Testis (tissue), 3 donors: ENCODE measurements around the gene SLAMF1. TPM values are rescaled to one million over a fixed set of nuclear protein-coding genes. Genes with fewer than 3 reads are reported as not detected.

Experiments
- DNase-seq: peaks from one replicate; pipeline ENCODE4 v3.0.0-alpha.2; 2019
- H3K27ac ChIP-seq, 2 donors: fragments of 200-600 bp; sonication (generic); one replicate each; pipeline ENCODE4 v1.5.1; 2019
- H3K27me3 ChIP-seq: fragments of 200-600 bp; sonication (generic); one replicate; pipeline ENCODE4 v1.5.1; 2019
- H3K36me3 ChIP-seq: fragments of 200-600 bp; sonication (generic); one replicate; pipeline ENCODE4 v1.5.1; 2017; ENCODE audit warnings: low read depth; ENCODE audit errors: missing control alignments
- H3K4me1 ChIP-seq: fragments of 200-600 bp; sonication (generic); one replicate; pipeline ENCODE4 v1.5.1; 2019
- H3K4me3 ChIP-seq, 2 donors: fragments of 200-600 bp; sonication (generic); one replicate each; pipeline ENCODE4 v1.5.1; 2017 to 2019
- H3K9me3 ChIP-seq: fragments of 200-600 bp; sonication (generic); one replicate; pipeline ENCODE4 v1.5.1; 2017
- POLR2A ChIP-seq: fragments of 450-650 bp; IDR thresholded peaks from one replicate; pipeline ENCODE4 v1.6.1; 2017; ENCODE audit warnings: antibody characterized with exemption, mild to moderate bottlenecking, moderate library complexity
- WGBS, 2 donors: methylation state at CpG; one replicate each; pipeline ENCODE4 v1.1.5; 2018; 5-methylcytosine and 5-hydroxymethylcytosine counted together
- intact Hi-C: fragments of 100-400 bp; cut with DNase I; formaldehyde crosslinking; loops from one replicate; pipeline ENCODE4 v1.15.1; 2023; ENCODE audit warnings: low total_unique reads
- polyA plus RNA-seq: library from polyadenylated mRNA; stranded (reverse); fragments of 350-450 nt; fragmentation: Illumina TruSeq; extraction: RNeasy Lipid Tissue Mini Kit (QIAGEN cat#74804); gene quantifications from one replicate; pipeline ENCODE4 v1.2.3, GENCODE V29; 2014; ENCODE audit warnings: low read depth, low replicate concordance; ENCODE audit not compliant: insufficient read depth
- total RNA-seq, 2 donors: library from RNA; depleted of rRNA; stranded (reverse); fragments of >200 nt; gene quantifications; one replicate each; pipeline ENCODE4 v1.2.3, GENCODE V29; 2016
- TF ChIP-seq, protein P1 (sequence below), 3 experiments: fragments of 450-650 bp in 2 of 3; fragments of 200-600 bp in 1 of 3; sonication (generic) in 1 of 3; IDR thresholded peaks; one replicate each; pipeline ENCODE4 v1.5.1; 2016 to 2019; ENCODE audit warnings: antibody characterized with exemption in 3 of 3, mild to moderate bottlenecking in 2 of 3, moderate library complexity in 1 of 3

Gene SLAMF1
- total and polyA plus RNA-seq, 3 donors from 2014 or later, result 0.47 to 0.75 (median 0.50) TPM

DNA sequence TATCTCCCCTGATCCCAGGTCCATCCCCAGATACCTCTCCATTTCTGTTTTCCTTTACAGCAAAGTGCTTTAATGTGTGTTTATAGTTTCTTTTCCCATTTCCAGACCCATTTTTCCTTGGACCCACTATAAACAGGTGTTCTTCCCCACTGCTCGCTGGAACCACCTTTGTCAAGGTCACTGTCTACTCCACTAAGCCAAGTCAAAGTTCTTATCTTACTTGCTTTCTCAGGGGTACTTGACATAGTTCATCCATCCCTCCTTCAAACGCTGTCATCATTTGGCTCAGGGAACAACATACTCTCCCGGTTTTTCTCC is 8.3 kb downstream of the SLAMF1 start:
- H3K36me3 ChIP-seq, result no peaks in the 10 kb centered on the region
- H3K4me1 ChIP-seq, result no peaks in the 10 kb centered on the region
- no peak overlapping the region for H3K4me3 ChIP-seq
- no peak for TF ChIP-seq POLR2A
- TF ChIP-seq, protein P1, sequence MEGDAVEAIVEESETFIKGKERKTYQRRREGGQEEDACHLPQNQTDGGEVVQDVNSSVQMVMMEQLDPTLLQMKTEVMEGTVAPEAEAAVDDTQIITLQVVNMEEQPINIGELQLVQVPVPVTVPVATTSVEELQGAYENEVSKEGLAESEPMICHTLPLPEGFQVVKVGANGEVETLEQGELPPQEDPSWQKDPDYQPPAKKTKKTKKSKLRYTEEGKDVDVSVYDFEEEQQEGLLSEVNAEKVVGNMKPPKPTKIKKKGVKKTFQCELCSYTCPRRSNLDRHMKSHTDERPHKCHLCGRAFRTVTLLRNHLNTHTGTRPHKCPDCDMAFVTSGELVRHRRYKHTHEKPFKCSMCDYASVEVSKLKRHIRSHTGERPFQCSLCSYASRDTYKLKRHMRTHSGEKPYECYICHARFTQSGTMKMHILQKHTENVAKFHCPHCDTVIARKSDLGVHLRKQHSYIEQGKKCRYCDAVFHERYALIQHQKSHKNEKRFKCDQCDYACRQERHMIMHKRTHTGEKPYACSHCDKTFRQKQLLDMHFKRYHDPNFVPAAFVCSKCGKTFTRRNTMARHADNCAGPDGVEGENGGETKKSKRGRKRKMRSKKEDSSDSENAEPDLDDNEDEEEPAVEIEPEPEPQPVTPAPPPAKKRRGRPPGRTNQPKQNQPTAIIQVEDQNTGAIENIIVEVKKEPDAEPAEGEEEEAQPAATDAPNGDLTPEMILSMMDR (IDR thresholded peaks at IDR 0.05), result no peak
- DNase-seq, result no peak
- H3K27me3 ChIP-seq, result no peaks in the 10 kb centered on the region
- 39 to 51% methylated on average over 3 of the region's 3 CpGs for WGBS, 2 donors
- H3K27ac ChIP-seq, result no peak overlapping the region
- intact Hi-C loops, result no loop called here
- no peaks in the 10 kb centered on the region for H3K9me3 ChIP-seq

DNA sequence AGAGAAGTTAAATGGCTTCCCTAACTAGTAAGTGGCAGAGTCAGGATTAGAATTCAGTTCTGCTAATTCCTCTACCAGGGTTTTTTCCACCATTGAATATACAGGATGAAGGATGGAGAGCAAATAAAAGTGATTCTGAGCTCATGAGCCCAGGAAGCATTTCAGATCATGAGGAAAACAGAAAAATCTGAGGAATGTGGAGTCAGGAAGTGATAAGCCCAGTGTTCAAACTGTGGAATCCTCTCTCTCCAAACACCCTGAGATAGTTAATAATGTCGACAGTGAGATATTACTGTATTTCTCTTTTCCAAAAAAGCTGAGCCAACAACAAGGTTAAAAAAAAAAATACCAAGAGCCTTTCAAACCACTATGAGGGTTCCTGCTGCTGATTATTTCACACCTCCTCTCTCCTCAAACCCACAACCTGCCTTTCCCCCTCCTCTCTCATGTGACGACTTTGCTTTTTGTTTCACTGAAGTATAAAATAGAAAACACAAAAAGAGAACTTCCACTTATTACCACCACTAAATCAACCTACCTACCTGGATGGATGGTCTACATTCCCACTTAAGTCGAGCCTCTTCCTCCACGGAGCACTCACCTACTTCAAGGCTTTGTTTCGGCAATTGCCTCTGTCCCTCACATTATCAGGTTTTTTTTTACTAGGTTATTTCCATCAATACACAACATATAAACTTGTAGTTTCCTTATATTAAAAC is 8.9 kb downstream of the SLAMF1 start:
- H3K4me3 ChIP-seq, result no peak overlapping the region
- H3K27ac ChIP-seq, result no peak overlapping the region
- no peaks in the 10 kb centered on the region for H3K27me3 ChIP-seq
- intact Hi-C loops, result no loop called here
- no peaks in the 10 kb centered on the region for H3K36me3 ChIP-seq
- no peak for DNase-seq
- no peaks in the 10 kb centered on the region for H3K9me3 ChIP-seq
- no peaks in the 10 kb centered on the region for H3K4me1 ChIP-seq
- 62 to 64% methylated on average over 5 of the region's 5 CpGs for WGBS, 2 donors
- no peak for TF ChIP-seq POLR2A
- TF ChIP-seq, protein P1 (IDR thresholded peaks at IDR 0.05), result no peak

DNA sequence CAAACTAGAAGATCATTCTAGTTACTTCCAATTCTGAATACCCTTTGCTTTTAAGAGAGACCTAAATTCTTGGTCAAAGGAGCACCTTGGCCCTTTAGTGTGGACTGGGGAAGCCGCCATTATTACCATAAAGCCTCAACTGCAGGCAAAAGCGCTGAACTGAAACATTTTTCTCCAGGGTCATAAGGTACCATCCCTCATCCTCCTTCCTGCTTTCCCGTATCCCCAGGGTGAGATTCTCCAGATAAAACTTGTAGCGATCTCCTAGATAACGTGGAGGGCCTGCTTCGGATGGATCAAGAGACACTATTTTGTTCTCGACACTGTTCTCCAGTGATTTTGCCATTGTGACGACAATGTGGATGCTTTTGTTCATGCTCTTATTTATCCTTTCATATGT is 9.8 kb downstream of the SLAMF1 start:
- WGBS, 2 donors, result 94 to 95% methylated on average over 8 of the region's 8 CpGs
- Histone ChIP-seq H3K9me3 (no peaks in the 10 kb centered on the region), H3K27me3 (no peaks in the 10 kb centered on the region), H3K4me1 (no peaks in the 10 kb centered on the region), H3K36me3 (no peaks in the 10 kb centered on the region), H3K27ac (no peak overlapping the region), H3K4me3 (no peak overlapping the region)
- intact Hi-C loops, result no loop called here
- DNase-seq, result no peak
- TF ChIP-seq, protein P1 (IDR thresholded peaks at IDR 0.05), result no peak
- TF ChIP-seq POLR2A, result no peak

DNA sequence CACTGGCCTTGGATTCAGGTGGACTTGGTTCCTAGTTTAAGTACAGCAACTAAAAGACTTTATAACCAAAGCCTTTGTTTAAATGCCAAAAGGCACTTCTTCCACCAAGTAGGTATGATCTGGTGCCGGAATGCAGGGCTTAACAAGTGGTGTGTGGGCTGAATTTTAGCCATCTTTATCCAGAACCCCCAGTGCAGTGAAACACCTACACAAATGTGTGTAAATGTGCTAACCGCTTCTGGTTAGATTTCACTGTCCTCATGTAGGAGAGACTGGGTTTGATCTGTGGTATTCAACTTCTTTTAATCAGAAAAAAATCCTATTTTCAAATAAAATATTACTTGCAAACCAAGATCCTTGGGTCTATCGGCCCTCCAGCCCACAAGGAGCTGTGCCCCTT is 10.3 kb downstream of the SLAMF1 start:
- intact Hi-C loops, result no loop called here
- Histone ChIP-seq H3K4me3 (no peak overlapping the region), H3K36me3 (no peaks in the 10 kb centered on the region), H3K27me3 (no peaks in the 10 kb centered on the region), H3K27ac (no peak overlapping the region), H3K9me3 (no peaks in the 10 kb centered on the region), H3K4me1 (no peaks in the 10 kb centered on the region)
- DNase-seq, result no peak
- 95 to 97% methylated on average over 3 of the region's 3 CpGs for WGBS, 2 donors
- no peak for TF ChIP-seq POLR2A
- TF ChIP-seq, protein P1 (IDR thresholded peaks at IDR 0.05), result no peak

DNA sequence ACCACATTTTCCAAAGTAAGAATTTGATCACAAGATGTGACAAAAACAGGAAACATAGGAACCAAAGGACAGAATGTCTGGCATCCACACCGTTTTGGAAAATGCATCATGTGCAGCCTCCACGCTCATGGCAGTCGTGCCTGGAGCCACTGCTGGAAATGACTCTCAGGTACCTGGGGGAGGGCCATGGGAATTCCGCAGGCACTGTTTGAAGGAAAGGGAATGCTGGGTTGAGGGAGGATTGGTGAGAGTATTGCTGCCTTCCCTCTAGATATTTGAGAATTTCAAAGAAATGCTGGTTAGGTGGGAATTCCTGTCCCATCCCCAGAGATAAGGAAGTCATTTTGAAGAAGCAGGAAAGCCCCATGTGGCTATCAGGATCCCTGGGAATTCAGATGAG is 10.8 kb downstream of the SLAMF1 start:
- no peak for TF ChIP-seq POLR2A
- TF ChIP-seq, protein P1 (IDR thresholded peaks at IDR 0.05), result no peak
- WGBS, 2 donors, result 81 to 82% methylated on average over 4 of the region's 4 CpGs
- intact Hi-C loops, result no loop called here

More for the DNA sequence above, 10.8 kb downstream of the SLAMF1 start:
- Histone ChIP-seq H3K9me3 (no peaks in the 10 kb centered on the region), H3K27me3 (no peaks in the 10 kb centered on the region), H3K4me3 (no peak overlapping the region), H3K36me3 (no peaks in the 10 kb centered on the region), H3K27ac (no peak overlapping the region), H3K4me1 (no peaks in the 10 kb centered on the region)
- no peak for DNase-seq
